AG08395 (cell line): Measurements from ENCODE around the gene TRIM40.
A peak's percentile ranks its signal among the peaks of the same experiment; 100 is the strongest.

Experiments used
- DNase-seq: peaks from one replicate; pipeline ENCODE4 v3.0.0; 2012; ENCODE audit warnings: mixed read lengths, low spot score

Gene TRIM40

DNA sequence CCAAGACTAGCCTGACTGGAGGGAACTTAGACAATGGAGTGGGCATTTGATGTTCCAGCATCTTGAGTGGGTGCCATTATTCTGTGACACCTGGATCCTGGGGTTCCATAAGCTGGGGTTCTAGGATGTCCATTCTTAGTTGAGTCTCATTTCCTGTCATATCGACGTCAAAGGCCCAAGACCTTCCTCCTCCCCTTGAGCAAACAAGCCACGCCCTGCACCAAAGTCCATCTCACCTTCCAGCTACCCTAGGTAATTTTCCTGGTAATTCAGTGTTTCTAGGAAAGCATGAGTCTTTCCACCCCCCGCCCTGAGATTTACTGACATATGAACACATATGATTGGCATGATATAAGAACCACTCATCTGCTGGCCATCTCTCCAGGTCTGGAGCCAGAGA is at the start of gene TRIM40:
TRIM40 (plus strand) TSS at position 384 of the 400 bp plus-strand sequence. CDS start 897 bp downstream, outside the sequence.
- DNase-seq = no peak

- no peak for DNase-seq
These were observed 48.1 kb upstream of the TRIM40 start for GRCh38 chr6:30087876-30088275.

GRCh38 chr6:30091577-30092381 is 44.2 kb upstream of the TRIM40 start:
- DNase-seq = peak; percentile 90

GRCh38 chr6:30092852-30093543 is 42.9 kb upstream of the TRIM40 start:
- no peak for DNase-seq

- no peak for DNase-seq
These were observed 41.8 kb upstream of the TRIM40 start for GRCh38 chr6:30093951-30094661.

DNA sequence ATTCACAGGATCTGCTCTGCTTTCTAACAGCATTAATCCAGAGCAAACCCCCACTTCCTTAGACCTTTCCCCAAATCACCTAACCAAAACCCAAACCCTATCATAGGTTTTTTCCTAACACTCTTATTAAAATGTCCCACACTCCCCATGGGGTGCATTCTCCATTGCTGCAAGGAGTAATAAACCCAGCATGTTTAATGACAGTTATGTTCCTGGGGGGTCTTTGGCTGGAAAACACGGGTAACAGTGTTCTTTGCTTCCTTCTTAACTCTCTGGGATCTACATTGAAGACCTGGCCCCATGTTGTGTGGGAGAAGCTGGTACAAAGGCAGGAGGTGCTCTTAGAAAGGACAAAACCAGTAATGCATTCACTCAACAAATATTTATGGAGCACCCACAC is 39.1 kb upstream of the TRIM40 start:
- no peak for DNase-seq

GRCh38 chr6:30097902-30098768 is 37.8 kb upstream of the TRIM40 start:
- no peak for DNase-seq

DNA sequence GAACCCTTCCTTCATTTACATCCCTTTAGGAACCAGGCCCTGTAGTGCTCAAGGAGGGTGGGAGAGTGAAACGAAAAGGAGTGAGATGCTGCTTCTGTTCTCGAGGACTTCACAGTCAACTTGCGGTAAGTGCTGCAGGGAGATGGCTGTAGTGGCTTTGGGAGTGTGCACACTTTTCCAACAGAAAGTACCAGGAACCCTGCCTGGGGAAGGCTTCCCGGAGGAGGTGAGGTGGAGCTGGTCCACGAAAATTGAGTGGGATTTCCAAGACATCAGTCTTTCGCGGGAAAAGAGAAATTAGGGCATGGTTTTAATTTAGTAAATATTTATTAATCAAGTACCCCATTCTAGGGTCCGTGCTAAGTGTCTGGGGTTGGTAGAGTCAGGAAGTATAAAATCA is 35.8 kb upstream of the TRIM40 start:
- DNase-seq = no peak

DNA sequence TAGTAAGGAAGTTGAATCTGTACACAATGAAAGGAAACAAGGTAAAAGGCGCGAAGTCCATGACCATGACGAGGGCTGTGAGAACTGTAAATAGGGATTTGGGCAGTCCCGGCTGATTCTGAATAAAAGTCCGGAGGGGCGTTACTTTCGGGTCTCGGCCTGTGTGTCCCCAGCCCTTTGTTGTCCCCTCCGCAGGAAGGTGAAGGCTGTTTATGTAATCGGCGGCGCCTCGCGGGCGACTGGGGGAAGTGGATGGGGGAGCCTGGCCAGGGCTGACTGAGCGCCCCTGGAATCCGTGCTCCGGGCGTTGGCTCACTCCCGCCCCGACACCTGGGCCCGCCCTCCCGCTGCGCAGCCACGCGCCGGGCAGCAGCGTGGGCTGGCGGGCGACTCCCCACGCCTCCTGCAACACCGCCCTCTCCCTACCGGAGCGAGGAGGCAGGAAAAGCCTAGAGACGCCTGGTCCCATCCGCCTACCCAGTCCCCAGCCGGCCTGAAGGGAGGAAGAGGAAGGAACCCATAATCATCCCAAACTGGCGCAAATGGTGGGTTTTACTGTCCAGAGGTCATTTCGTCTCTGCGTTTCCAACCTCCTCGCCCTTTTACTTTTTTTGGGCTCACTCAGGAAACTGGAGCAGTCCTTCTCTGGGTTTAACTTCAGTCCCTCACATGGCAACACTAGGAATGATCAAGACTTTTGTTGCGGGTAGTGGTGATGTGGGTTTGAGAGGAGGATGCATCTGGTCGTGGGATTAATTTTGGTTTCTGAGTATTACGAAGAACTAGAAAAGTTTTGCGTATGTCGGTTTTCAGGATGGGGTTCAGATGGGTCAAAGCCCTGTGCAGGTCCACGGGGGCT is 35.1 kb upstream of the TRIM40 start:
- peak; percentile 13 for DNase-seq

- DNase-seq = peak; percentile 96
These were observed 34.2 kb upstream of the TRIM40 start for GRCh38 chr6:30101444-30102413.

DNA sequence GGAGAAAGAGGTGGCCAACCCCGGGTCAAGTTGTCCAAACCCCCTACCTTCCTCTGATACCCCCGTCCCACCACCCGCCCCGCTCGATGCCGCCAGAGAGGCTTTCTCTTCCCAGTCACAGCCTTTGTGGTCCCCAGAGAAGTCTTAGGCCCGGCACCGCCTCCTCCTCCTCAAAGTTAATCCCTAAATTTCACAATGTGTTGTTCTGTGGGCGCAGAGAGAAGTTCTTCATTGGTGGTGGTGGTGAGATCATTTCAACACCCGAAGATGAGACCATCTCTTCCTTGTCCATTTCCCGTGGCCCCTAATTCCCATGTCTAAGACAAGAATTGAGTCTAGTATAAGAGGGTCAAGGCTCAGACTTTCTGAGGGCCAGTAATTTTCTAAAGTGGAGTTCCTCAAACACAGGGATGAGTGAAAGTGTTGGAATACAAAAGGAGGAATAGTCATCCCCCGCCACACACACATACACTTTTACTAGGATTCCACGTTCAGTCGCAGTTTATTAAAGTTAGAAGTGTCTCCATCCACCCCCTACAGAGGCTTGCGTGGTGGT is 33.4 kb upstream of the TRIM40 start:
- DNase-seq = peak; percentile 19

DNA sequence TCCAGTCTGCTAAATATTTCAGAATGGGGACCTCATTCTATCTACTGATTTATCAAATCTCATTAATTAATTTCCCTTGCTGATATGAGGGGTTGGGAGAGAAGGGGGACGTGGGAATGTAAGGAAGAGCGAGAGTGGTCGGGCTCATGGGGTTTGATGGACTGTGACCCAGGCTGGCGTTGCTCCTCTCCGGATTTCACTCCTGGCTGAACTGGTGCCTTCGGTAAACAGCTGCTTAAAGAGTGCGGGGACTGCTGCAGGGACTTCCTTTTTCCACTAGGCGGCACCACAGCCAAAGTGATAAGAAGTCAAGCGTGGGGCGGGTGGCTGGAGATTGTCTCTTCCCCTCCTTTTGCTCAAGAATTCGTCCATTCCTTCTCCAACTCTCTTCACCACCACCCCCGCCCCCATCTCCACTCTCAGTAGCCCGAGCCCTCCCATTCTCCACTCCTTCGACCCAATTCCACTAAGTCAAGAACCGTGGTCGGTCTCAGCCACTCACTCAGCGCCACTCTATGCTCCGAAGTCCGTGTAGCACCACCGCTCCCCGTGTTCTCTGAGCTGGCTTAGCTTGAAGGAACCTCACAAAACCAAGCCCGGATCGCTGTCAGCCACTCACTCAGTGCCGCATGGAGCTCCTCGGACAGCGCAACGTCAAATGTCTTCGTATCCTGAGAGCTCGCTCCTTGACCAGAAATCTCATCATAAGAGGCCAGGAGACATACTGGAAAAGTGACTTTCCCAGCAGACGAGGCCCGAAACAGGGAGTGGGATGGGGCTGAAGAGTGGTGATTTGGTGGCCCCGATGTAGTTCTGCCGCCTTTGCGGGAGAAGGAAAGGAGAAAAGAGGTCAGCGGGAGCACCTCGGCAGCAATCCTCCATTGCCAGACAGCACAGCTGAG is 32.7 kb upstream of the TRIM40 start:
- peak; percentile 90 for DNase-seq

DNA sequence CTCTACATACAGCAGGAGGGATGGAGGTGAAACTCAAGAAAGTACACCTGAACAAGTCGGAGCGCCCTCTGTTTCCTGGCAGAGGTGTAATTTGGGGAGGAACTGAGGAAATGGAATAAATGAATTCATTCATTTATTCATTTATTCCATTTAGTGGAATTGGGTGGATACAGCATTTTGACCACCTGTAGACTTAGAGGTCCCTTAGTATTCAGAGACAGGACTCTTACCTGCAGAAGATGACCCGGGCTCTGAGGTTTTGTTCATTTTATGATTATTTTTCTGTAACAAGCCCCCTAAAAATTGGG is 32.1 kb upstream of the TRIM40 start:
- DNase-seq = no peak

DNA sequence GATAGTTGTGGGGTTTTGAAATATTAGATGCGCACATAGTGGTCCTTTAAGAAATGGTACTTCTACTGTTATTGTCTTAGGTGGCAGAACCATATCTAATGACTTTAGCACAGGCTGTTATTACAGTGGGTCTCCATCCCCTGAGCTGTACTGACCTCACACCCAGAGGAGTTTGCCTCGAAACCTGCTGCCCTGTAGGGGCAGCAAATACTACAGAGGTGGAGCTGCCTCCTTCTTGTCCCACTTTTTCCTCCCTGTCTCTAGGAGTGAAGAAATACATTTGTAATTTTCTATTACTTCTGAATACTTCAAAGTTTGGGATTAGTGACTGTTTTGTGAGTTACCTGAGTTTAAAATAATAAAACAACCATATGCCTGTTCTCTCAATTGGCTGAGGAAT is 31.3 kb upstream of the TRIM40 start:
- no peak for DNase-seq

- DNase-seq = no peak
These were observed 24.6 kb upstream of the TRIM40 start for GRCh38 chr6:30111266-30111856.

DNA sequence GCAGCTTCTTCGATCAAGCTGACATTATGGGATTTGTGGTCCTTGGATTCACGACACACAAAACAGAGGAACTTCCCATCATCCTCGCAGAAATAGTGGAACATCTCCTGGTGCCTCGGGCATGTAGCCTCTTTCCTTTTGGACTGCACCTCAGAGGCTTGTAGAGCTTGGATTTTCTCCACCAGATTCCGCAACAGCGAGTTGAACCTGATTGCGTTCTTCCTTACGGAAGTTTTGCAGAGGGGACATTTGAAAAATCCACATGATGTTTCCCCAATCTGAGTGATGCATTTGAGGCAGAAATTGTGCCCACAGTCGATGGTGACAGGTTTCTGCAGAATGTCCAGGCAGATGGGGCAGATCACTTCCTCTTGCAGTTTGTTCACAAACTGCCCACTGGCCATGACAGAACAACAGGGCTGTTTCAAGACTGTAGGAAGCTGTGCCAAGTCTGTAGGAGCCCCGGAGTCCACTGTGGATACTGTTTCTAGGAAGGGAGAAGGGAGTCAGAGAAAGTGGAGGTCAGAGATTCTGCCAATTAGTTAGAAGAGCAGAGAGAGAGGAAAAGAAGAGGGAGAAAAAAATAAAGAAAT is 23.4 kb upstream of the TRIM40 start:
- DNase-seq = no peak

GRCh38 chr6:30113003-30113759 is 22.8 kb upstream of the TRIM40 start, which contains the start of gene TRIM31:
Gene TRIM31, minus strand, starts transcription at chr6:30113090. Its CDS starts 285 bp downstream, at chr6:30112805.
- no peak for DNase-seq
